NCI-H2196 treated with DMSO at 0.1 percent for 48 hours (cell line): ENCODE data around the gene ZNF57.
"Not testable (repeated sequence)": the region's sequence is repeated elsewhere in the genome, so short reads cannot be mapped to it uniquely, and the experiment has no call there.

ENCODE experiments used
- DNase-seq: peaks from one replicate; lab custom pipeline; 2025; ENCODE audit not compliant: unreplicated experiment; lab: John Stamatoyannopoulos, UW

Gene ZNF57

GRCh38 chr19:2950286-2951124 lies 49.8 kb downstream of the ZNF57 start:
- DNase-seq = peak; percentile 97

GRCh38 chr19:2952953-2953481 lies 52.3 kb downstream of the ZNF57 start:
- no peak for DNase-seq

GRCh38 chr19:2957160-2957559 lies 56.4 kb downstream of the ZNF57 start:
- DNase-seq = no peak

GRCh38 chr19:2960120-2960519 lies 59.4 kb downstream of the ZNF57 start:
- DNase-seq = no peak

GRCh38 chr19:2962018-2962670 lies 61.4 kb downstream of the ZNF57 start:
- DNase-seq = peak; percentile 25

- DNase-seq = no peak
These were observed 62.4 kb downstream of the ZNF57 start for GRCh38 chr19:2963122-2963521.

- DNase-seq = not testable (repeated sequence)
These were observed 62.9 kb downstream of the ZNF57 start for GRCh38 chr19:2963631-2964030.

GRCh38 chr19:2964874-2965273 lies 64.1 kb downstream of the ZNF57 start:
- DNase-seq = no peak

- no peak for DNase-seq
These were observed 67.2 kb downstream of the ZNF57 start for GRCh38 chr19:2967972-2968371.
